ENCODE measurements around the gene ZNF273. TPM values are rescaled to one million over a fixed set of nuclear protein-coding genes. Genes with fewer than 3 reads are reported as not detected.

Gene ZNF273
- total RNA-seq, 4 donors from 2014 or later = 13.7 to 22.9 (median 18.3) TPM

- Histone ChIP-seq H3K4me1 (peaks cover 19 to 31% of the 10 kb centered on the region in 2 donors), H3K4me3 (replicated peaks in 1 of 3) (no peak overlapping the region), H3K36me3 (no peaks in the 10 kb centered on the region), H3K27ac (no peak overlapping the region), H3K9me3 (no peaks in the 10 kb centered on the region), H3K27me3 (no peaks in the 10 kb centered on the region)
- TF ChIP-seq CTCF (IDR thresholded peaks at IDR 0.05) (no peak), POLR2A (IDR thresholded peaks at IDR 0.05) (no peak)
- no peak for DNase-seq
- intact Hi-C loops (cut with DNase I) = loop anchor here (10.0 kb wide), 1 partner anchor 92 kb away; the partner anchor contains the start of gene ZNF138
- 87 to 94% methylated on average over 4 of the region's 4 CpGs for WGBS, 2 donors
These were observed 16.0 kb upstream of the ZNF273 start for GRCh38 chr7:64886956-64887545.

DNA sequence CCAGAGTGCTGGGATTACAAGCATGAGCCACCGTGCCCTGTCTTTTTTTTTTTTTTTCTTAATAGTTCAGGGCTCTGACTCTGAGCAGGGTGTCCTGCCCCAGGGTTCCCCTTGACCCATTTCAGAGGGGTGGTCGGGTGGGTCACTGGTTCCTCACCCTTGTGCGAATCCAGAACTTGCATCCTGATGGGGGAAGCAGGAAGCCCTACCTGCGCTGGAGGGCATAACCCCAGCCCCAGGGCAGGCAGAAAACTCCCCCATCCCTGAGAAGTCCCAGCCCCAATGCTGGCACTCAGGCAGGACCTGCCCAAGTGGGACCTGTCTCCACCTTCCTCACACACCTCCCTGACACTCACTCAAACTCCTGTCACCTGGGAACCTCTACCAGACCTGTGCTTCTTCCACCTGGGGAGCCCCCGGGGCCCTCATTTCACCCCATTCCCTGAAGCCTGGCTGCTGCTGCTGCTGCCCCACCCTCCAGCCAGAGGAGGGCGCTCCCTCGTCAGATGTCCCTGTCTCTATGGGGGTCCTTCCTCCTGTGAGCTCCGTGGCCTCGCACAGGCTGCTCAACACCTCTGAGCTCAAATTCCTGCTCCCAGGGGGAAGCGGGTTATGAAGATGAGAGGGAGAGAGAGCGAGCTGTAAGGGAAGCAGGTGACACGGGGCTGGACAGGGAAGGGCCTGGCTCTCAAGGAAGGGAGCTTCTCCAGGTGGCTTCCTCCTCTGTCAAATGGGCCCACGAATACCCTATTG, 15.1 kb upstream of the ZNF273 start:
- H3K4me3 ChIP-seq (replicated peaks in 1 of 3) = peak overlapping the region in 2 of 3 donors; percentile 24 to 31
- H3K4me1 ChIP-seq = peaks cover 22 to 34% of the 10 kb centered on the region in 2 donors
- peak; percentile 31 to 43 for DNase-seq
- TF ChIP-seq CTCF (IDR thresholded peaks at IDR 0.05) (peak in 5 of 6 experiments; percentile 15 to 47 (median 21)), POLR2A (IDR thresholded peaks at IDR 0.05) (no peak)
- no peak overlapping the region for H3K27ac ChIP-seq
- H3K27me3 ChIP-seq = no peaks in the 10 kb centered on the region
- intact Hi-C loops (cut with DNase I) = loop anchor here (10.0 kb wide), 1 partner anchor 93 kb away; the partner anchor contains the start of gene ZNF138
- no peaks in the 10 kb centered on the region for H3K9me3 ChIP-seq
- H3K36me3 ChIP-seq = no peaks in the 10 kb centered on the region
- 35 to 42% methylated on average over 13 of the region's 13 CpGs for WGBS, 2 donors

GRCh38 chr7:64888561-64888900, 14.5 kb upstream of the ZNF273 start:
- intact Hi-C loops (cut with DNase I) = loop anchor here (10.0 kb wide), 1 partner anchor 94 kb away; the partner anchor contains the start of gene ZNF138
- Histone ChIP-seq H3K4me3 (replicated peaks in 1 of 3) (peak overlapping the region in 2 of 3 donors; percentile 24 to 31), H3K9me3 (no peaks in the 10 kb centered on the region), H3K36me3 (no peaks in the 10 kb centered on the region), H3K27ac (peak overlapping the region in 1 of 3 donors; percentile 50), H3K4me1 (peaks cover 19 to 34% of the 10 kb centered on the region in 2 donors), H3K27me3 (no peaks in the 10 kb centered on the region)
- no peak for DNase-seq
- 21 to 23% methylated on average over 8 to 16 of the region's 17 CpGs for WGBS, 2 donors
- TF ChIP-seq CTCF (IDR thresholded peaks at IDR 0.05) = no peak
- TF ChIP-seq POLR2A (IDR thresholded peaks at IDR 0.05) = no peak

DNA sequence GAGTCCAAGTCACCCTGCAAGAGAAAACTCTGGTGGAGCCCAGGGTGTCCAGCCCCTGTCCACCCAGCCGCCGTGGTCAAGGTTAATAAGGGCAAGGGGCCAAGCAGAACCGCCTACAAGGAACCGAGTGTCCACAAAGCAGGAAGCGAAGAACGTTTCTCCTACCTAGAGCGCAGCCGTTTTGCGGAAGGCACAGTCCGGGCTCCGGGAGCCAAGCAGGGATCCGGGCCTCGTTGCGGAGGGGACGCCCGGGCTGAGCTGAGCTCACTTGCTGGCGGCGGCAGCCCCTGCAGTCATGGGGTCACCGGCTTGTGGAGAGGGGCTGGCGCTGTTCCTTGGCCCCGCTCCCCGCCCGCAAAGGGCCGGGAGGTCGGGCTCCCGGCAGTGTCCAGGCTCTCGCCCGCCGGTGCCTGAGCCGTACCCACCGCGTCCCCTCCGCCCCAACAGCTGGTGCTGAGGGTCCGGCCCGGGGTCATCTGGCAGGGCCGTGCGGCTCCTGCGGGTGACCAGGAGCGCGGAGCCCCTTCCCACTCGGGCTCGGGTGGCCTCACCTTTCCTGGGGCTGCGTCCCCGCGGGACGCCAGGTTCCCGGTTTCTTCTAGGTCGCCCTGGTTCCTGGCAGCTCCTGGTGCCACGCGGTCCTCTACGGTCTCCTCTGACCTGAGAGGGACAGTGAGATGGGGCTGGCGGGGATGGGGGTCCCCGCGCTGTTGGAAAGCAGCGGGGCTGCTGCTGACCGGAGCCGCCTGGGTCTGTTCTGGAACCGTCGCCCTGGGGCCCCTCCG, 14.0 kb upstream of the ZNF273 start:
- no peak for TF ChIP-seq CTCF (IDR thresholded peaks at IDR 0.05)
- no peak for TF ChIP-seq POLR2A (IDR thresholded peaks at IDR 0.05)
- Histone ChIP-seq H3K27me3 (no peaks in the 10 kb centered on the region), H3K9me3 (no peaks in the 10 kb centered on the region), H3K36me3 (no peaks in the 10 kb centered on the region), H3K4me1 (peaks cover 18 to 34% of the 10 kb centered on the region in 2 donors), H3K27ac (peak overlapping the region in 1 of 3 donors; percentile 50), H3K4me3 (replicated peaks in 1 of 3) (peak overlapping the region in 2 of 3 donors; percentile 24 to 31)
- WGBS, 2 donors = 9% methylated on average over 27 of the region's 60 CpGs; no CpG with 5 or more reads in 1 of the 2 donors
- peak; percentile 32 to 46 for DNase-seq
- intact Hi-C loops (cut with DNase I) = loop anchor here (10.0 kb wide), 1 partner anchor 94 kb away; the partner anchor contains the start of gene ZNF138

Measured in thyroid gland (tissue), 4 donors.